Heart left ventricle (tissue), 13 donors: Measurements from ENCODE around the gene GPR137.

Source experiments
- POLR2A ChIP-seq, 2 donors: fragments of 450-650 bp; IDR thresholded peaks; one replicate each; pipeline ENCODE4 v1.6.1; 2017; ENCODE audit warnings: antibody characterized with exemption in 2 of 2, mild to moderate bottlenecking in 2 of 2, moderate library complexity in 2 of 2
- TF ChIP-seq, protein P1 (sequence below), 12 donors: fragments of 200-600 bp; sonication (generic) in 4 of 12; IDR thresholded peaks; one replicate each; pipeline versions ENCODE4 v1.5.0 to v1.8.0; 2018 to 2022; ENCODE audit warnings: antibody characterized with exemption in 12 of 12, mild to moderate bottlenecking in 5 of 12
- donor health status: ischemic (EF 13 %, LVEDD 7.1; RV severe dilation, severe dysfunction).
- donor health status: DM: no; HTN: yes; CAD: no.
- donor health status: DM: no; HTN: no; CAD: no.
- donor health status: ischemic (EF 25% LVEDD 6.9; RV normal size, moderate dysfunction).
- donor health status: ischemic (EF 25% LVEDD 5.7; RV mildly dilated, moderate dysfunction).
- donor health status: ischemic (EF 35%, LVEDD 5.7; RV mildly dilated, moderate dysfunction).
- donor health status: nonischemic (EF 11% LVEDD 7.7; RV severe dilation, severe dysfunction).
- donor health status: DM: yes; HTN: yes; CAD: no.
- donor health status: PGD.
- donor health status: ischemic (EF 29% LVEDD 5.4; RV normal size, mild dysfunction).
- donor health status: nonischemic (EF 23%, LVEDD 6.1; RV moderate dilation, normal function).

DNA sequence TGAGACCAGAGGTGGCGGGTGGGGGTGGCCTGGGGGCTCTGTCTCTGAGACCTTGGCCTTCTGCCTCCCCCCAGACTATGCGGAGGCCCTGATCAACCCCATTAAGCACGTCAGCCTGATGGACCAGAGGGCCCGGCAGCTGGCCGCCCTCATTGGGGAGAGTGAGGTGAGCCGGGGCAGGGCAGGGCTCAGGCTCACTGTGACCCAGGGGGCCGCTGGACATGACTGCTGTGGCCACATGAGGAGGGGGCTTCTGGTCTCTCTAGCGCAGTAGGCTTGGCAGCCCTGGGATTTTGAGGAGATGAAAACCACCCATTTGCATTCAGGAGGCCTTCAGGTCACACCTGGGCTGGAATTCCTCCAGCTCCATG is 21.7 kb upstream of the GPR137 start:
- TF ChIP-seq, protein P1, sequence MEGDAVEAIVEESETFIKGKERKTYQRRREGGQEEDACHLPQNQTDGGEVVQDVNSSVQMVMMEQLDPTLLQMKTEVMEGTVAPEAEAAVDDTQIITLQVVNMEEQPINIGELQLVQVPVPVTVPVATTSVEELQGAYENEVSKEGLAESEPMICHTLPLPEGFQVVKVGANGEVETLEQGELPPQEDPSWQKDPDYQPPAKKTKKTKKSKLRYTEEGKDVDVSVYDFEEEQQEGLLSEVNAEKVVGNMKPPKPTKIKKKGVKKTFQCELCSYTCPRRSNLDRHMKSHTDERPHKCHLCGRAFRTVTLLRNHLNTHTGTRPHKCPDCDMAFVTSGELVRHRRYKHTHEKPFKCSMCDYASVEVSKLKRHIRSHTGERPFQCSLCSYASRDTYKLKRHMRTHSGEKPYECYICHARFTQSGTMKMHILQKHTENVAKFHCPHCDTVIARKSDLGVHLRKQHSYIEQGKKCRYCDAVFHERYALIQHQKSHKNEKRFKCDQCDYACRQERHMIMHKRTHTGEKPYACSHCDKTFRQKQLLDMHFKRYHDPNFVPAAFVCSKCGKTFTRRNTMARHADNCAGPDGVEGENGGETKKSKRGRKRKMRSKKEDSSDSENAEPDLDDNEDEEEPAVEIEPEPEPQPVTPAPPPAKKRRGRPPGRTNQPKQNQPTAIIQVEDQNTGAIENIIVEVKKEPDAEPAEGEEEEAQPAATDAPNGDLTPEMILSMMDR (IDR thresholded peaks at IDR 0.05), result no peak
- no peak for TF ChIP-seq POLR2A (IDR thresholded peaks at IDR 0.05)
